ENCODE results near the gene NEO1.
"Not testable (repeated sequence)": the region's sequence is repeated elsewhere in the genome, so short reads cannot be mapped to it uniquely, and the experiment has no call there.

NEO1 gene

DNA sequence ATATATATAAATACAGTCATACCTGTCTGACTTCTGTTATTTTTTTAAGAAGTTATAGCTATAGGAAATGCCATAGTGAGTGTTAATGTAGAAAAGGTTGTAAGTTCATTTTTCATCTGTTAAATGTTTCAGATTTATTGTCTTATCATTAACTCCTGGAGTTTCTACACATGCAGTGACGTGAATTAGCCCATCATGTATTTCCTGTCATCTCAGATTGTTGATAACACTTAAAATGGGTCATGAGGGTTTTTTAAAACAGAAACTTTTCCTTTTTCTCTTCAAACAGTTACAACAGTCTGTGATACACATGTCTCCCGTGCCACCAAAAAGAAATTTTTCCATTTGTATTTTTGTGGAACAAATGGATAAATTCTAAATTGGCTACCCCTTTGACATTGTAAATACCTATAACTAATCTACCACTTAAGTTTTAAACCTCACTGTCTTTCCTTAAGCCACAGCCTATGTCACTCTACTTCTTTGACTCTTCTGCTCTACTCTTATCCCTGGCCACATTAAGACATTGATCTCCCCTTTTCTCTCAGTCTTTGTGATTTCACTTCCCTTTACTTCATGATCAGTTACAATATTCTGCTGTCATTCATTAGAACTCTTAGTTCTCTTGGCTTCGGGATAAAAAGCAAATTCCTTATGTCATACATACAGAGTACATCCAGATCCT lies 89.1 kb downstream of the NEO1 start:
- DNase-seq = no peak

DNA sequence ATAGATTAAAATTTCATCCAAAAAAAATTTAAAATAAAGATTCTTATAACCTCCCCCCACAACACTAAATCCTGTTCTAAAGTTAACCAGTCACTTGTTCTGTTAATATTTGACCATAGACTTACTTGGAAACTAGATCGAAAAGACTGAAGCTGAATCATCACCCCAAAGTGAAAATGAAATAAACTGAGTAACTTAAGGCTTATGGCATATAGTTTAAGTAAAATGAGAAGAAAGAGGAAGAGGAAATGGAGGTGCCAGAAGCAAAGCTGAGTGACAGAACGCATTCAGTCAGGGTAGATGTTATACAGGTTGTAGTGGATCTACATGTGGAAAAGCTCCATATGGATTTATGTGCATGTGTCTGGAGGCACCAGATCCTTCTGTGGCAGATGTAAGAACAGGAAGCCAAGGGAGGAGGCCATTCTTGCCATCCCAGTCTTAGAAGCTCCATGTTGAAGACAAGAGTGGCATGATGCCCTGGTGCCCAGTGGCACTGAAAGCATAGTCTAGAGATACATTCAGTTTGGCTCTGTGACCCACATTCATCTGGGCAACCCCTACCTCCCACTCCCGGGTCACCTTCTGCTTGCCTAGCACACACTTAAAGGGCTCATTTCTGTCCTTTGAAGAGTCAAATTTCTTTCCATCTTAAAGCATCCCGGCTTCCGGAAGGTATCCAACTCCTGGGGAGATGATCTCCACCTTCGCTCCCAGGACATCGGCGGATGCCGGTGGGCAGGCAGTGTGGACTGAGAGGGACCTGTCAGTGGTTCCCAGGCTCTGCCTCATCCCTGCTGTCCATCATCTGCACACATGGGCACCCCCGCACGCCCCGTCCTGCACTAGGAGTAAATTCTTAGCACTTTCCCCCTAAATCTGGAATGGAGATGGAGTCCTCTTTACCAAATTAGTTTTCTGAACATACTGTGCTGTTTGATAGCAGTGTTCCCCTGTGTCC lies 90.8 kb downstream of the NEO1 start:
- DNase-seq = no peak

DNA sequence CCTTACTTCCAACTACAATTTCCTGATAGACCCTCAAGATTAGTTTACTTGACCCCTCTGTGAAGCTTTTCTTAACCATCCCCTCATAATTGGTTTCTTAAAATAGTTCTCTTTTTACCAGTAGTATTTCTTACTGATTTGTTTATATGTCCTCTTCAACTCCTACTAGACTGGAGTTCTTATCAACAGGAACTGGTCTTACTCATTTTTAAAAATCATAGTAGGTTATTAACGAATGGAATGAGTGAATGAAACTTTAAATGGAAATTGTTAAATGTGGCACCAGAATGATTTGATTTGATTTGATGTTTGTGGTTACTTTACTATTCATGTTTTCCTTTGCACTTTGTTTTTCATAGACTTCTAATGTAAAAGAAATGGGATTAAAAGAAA lies 91.5 kb downstream of the NEO1 start:
- DNase-seq = no peak

DNA sequence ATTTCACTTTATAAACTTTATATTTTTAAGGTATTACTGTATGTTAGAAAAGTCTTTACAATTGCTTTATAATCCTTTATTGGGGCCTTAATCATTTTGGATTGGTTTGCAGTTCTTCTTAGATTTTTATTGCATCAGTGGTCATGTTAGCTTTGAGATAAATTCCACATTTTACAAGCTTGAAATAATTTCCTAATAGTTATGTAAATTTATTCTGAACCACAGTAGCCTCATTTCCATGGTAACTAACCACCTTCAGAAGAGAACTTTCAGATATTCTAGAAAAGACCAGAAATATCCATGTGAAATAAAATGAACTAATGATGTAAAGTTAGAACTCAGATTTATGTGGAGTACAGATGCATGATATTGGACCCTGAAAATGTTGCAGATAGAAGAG lies 94.2 kb downstream of the NEO1 start:
- DNase-seq = no peak

DNA sequence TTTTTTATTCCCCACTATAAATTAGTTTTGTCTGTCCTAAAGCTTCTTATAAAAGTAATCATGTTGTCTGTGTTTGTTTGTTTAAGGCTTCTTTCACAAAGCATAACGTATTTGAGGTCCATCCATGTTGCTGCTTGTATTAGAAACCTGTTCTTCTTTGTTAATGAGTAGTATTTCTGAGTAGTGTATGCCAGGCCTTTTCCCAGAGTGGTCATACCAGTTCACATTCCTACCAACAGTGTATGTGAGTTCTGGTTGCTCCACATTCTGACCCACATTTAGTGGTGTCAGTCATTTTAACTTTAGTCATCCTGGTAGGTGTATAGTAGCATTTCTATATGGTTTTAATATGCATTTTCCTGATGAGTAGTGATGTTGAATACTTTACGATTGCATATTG lies 98.6 kb downstream of the NEO1 start:
- no peak for DNase-seq

DNA sequence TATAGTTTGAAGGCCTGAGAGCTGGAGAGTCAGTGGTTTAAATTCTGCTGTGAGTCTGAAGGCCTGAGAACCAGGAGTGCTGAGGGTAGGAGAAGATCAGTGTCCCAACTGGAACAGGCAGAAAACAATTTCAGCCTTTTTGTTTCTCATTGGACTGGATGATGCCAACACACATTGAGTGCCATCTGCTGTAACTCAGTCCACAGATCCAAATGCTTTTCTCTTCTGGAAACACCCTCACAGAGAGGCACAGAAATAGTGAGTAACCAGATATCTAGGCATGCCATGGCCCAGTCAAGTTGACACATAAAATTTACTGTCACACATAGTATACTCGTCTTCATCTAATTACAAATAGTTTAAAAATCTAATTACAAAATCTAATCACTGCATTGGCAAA lies 100.8 kb downstream of the NEO1 start:
- no peak for DNase-seq

DNA sequence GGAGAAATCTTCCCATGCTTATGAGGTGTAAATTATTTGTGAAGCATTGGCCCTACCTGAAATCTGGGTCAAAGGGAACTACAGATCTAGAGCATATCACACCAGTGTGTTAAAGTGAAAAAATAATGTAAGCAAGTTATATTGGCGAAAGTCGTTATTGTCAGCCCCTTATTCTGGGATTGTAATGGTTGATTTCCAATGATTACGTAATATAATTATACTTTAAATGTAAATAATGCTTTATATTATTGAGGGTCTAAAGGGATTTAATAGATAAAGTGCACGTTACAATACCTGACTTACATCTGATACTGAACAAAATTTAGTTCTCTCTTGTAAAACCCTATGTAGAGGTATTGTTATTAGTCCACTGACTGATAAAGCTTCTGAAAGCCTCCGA lies 101.2 kb downstream of the NEO1 start:
- no peak for DNase-seq

DNA sequence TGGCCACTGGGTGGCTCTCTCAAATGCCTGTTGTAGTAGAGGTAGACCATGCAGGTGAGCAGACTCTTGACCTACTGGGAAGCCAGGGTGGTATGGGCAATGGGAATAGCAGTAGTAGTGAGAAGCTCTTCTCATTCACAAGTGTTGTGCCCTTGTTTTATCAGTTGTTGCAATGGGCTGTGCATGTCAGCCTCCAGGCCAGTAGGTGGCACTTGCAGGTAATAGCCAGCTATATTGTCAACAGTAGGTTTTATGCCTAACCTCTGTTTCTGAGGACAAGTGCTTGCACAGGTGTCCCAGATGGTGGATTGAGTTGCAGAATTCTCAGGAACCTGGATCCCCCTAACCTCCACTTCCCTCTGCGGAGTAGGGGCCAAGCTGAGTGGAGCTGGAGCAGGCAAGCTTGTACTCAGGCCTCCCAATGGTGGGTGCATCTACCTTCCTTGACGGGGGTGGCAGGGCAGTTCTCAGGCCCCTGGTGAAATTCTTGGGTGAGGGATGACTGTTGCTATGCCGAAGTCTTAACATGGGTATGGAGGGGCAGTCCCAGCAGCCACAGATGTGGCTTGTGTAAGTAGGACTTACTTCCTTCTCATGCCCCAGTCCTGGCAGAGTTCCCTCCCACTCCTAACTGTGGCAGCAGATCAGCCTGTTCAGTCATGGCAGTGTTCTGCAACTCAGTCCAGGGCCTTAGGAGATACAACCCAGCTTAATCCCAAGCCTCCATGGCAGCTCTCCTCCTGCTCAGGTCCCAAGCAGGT lies 104.3 kb downstream of the NEO1 start:
- DNase-seq = no peak

DNA sequence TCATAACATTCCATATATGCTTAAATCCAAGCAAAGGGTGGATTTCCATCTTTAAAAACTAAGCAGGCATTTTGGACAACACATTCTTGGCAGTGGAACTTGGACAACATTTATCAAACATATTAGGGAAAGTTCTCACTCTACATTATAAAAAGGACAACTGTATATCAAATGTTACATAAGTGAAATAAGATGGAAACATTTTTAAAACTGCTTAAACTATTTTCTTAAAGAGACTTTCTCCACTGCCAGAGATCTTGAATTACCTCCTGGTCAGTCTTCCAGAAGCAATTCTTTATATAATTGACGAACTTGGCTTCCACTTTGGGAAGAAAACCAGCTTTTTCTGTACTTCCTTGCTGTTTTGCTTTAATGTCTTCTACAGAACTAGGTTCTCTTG lies 109.3 kb downstream of the NEO1 start:
- no peak for DNase-seq

DNA sequence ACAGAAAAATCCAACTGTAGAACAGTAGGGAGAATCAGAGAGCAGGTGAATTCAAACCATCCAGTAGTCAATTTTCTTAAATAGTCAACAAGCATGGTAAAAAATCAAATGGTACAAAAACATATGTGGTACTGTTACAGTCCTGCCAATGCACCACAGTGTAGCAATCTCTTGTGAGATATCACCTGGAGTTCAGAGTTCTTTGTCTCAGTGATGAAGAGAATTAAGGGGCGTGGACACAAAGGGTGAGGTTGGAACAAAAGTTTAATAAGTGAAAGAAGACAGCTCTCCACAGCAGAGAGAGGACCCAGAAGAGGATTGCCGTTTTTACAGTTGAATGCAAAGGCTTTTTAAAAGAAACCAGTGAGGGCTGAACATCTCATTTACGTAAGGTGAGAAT lies 113.2 kb downstream of the NEO1 start:
- DNase-seq = no peak

DNA sequence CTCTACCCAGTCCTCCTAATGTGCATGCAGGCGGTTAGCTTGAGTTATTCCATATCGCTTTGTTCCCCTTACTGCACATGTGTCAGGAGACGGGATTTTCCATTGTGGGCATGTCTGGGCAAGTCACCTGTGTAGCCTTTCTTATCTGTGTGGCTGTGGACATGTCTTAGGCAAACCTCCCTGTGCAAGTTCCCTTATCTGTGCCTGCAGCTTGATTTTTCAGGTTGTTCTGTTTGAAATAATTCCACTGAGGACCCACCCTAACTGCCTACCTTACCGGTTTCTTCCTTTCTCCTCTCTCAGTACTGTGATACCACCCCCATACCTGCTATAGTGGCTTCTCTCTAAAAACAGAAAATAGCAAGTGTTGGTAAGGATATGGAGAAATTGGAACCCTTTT lies 113.6 kb downstream of the NEO1 start:
- no peak for DNase-seq

DNA sequence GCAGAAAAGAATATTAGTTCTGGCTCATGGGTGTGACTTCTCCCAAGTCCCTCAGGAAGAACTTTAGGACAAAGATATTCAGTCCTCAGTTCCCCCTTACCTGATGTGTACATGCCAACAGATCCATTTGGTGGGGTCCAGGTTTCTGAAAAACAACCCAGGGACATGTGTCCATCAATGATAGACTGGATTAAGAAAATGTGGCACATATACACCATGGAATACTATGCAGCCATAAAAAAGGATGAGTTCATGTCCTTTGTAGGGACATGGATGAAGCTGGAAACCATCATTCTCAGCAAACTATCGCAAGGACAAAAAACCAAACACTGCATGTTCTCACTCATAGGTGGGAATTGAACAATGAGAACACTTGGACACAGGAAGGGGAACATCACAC lies 114.4 kb downstream of the NEO1 start:
- not testable (repeated sequence) for DNase-seq

DNA sequence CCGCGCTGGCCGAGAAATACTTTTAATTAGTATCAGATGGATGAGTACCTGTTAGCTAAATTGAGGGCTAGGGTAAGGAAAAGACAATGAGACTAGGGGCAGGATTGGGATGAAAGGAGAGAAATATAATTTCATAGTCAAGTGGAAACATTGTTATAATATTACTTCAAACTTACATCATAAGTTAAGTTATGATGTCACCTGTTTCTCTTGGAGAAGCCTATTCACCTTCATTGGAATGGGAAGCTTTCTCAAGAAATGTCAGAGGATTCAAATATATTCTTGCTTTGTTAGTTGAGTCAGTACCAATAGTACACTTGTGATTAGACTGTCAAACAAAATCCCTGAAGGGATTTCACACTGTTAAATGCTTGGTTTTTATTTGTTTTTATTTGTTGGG lies 116.2 kb downstream of the NEO1 start:
- DNase-seq = no peak

DNA sequence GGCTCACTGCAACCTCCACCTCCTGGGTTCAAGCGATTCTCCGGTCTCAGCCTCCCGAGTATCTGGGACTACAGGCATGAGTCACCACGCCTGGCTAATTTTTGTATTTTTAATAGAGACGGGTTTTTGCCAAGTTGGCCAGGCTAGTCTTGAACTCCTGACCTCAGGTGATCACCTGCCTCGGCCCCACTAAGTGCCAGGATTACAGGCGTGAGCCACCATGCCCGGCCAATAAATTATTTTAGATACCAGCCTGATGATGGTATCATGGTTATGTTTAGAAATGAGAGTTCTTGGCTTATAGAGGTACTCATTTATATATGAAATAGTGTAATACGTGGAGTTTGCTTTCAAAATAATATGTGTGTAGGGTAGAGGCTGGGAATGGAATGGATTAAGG lies 119.4 kb downstream of the NEO1 start:
- DNase-seq = no peak

DNA sequence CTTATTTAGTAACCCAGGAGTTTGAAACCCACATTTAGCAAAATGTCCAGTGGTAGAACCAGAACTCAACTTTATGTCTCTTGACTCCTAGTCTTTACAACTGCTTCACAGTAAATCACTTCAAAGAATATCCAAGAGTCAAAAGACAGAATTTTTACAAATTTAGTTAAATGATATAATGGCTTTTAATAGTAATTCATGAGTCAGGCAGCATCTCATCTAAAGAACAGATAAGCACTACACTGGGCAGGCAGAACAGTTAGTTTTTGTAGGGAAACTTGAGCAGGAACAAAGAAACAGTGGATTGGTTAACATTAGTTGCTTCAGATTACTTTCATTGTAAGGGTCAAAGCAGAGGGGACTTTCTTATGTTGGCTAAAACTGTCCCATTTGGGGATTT lies 120.2 kb downstream of the NEO1 start:
- DNase-seq = no peak

DNA sequence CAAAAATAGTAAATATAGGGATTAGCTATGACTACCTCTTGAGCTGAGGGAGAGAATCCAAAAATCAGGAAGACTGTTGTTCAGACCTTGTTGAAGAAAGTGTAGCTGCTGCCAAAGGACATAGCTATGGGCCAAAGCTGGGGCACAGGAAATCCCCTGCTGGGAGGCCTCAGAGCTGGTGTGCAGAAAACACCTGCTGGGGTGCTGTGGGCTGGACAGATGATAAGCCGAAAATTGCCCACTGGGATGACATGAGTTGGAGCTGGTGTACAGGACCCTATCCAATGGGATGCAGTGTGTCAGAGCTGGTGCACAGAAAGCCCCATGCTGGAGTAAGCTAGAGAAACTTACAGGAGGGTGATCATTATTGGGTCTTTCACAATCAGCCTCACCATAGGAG lies 121.9 kb downstream of the NEO1 start:
- DNase-seq = no peak

DNA sequence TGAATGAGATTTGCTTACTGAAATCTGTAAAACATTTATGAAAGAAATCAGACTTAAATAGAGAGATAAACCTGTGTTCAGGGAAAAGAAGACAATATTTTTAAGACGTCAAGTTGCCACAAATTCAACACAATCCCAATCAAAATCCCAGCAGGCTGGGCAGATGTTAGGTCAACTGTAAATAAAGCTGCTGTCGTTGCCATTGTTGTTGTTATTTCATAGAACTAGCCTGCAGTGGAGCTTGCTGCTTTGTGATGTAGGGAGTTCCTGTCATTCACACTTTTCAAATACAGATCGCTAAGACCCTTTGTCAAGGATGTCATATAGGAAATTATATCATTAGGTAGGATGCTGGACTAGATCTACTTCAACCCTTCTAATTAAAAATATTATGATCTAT lies 123.1 kb downstream of the NEO1 start:
- no peak for DNase-seq

DNA sequence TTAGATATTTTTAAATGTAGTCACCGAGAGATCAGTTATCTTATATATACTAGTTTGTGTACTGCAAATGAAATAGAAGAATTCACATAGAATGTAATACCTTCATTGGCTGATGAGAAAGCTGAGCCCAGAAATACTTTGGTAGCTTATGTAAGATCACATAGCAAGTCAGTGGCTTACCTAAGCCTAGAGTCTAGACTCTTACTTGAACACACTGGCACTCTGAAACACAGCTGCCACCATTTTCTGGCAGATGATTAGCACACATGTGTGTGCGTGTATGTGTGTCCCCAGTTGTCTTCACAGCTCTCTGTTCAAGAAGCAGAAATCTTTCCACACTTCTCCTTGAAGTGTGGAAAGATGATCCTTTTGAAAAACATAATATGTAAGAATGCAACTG lies 124.3 kb downstream of the NEO1 start:
- DNase-seq = no peak

DNA sequence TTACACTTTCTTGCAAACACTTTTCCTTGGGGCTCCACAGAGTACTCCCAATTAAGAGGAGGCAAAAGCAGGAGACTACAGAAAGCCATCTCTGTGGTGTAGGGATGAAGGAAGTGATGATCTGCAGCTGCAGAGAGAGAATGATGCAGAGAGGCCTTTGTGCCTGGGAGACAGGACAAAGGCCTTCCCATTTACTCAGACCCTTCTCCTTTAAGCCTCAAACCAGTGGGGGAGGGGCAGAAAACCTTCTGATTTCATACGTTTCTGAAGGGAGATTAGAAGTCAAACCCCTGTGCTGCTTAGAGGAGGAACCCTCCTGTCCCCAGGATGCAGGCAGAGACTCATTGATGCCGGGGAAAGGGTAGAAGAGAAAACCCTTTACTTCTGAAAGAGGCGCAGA lies 130.8 kb downstream of the NEO1 start:
- no peak for DNase-seq

DNA sequence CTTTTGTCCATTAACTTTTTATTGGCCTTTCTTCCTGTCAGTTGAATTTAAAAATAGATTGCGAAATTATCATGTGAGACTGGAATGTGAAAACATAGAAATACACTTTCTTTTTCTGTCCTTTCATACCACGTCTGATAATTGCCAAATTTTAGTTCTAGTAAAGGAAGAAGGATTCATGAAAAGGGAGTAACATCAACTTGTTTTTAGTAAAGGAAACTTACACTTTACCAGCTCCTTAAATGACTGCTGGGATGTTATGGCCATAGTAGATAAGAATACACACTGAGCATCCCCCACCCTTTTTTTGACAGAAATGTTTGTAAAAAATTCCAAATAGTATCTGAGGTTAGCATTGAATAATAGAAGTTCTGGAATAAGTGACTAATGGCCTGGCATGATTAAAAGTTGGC lies 137.9 kb downstream of the NEO1 start:
- DNase-seq = no peak

DNA sequence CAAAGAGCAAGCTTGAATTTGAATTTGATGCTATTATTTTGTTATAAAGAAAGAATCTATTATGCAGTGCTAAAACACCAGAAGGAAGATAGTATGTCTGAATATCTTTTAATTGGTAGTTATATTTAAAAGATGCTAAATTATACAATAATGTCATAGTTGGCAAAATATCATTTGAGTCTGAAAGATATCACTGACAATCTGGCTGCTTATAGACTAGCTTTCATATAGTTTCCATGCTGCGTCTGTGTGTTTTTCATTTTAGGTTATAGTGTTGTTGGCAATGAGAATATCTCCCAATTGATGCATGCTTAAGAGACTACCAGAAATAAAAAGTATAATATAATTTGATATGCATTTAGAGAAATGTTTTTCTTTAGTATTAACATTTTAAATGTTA lies 142.9 kb downstream of the NEO1 start:
- DNase-seq = no peak

DNA sequence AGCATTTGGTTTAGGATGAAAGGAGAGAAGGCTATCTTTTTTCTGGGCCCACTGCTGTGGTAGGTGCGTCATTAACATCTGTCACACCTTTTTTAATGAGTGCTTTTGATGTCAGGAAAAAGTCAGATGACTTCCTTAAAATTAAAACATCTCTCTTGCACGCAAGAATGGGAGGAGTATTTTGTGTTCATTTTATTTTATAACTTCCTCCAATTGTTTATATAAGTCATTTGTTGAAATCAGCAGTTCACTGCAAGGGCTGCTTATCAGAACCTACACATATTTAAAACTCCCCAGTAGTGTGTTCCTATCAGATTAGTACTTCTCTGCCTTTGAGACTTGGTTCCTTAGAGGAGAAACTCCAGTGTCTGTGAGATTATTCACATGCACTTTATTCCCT lies 143.8 kb downstream of the NEO1 start:
- DNase-seq = no peak

DNA sequence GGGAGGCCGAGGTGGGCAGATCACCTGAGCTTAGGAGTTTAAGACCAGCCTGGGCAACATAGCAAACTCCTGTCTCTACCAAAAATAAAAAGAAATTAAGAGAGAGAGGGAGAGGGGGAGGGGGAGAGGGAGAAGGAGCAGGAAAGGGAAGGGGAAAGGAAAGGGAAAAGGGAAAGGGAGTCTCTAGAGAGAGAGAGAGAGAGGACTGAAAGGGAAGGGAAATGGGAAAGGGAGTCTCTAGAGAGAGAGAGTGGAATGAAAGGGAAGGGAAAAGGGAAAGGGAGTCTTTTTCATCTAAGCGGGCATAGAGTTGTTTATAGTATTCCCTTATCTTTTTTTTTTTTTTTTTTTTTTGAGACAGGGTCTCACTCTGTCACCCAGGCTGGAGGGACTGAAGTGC lies 148.1 kb downstream of the NEO1 start:
- no peak for DNase-seq

DNA sequence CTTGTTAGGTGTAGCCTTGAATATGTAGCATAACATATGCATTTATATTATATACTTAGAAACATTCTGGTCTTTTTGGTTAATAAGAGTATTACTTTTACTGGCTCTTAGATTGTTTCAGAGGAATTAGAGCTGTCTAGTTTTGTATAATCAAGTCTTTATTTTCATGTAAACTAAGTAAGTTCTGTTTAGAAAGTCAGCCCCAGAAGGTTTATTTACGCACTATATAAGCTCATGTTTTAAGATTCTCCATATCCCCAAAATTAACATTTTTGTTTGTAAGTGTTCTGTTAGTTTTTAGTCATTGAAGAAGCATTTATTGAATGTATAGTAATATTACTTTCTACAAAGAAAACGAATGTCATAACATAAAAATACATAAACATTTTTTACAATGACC lies 158.4 kb downstream of the NEO1 start:
- no peak for DNase-seq
